GM23338 (cell line): ENCODE results near the gene RWDD1. TPM values are rescaled to one million over a fixed set of nuclear protein-coding genes. Genes with fewer than 3 reads are reported as not detected.

Experiments
- ATAC-seq: fragments of 200-7000 bp; cut with Tn5 transposase; 3 replicates; pipeline ENCODE4 v1.9.1; 2020
- DNase-seq: peaks from one replicate; pipeline ENCODE4 v3.0.0-alpha.2; 2015; ENCODE audit warnings: low spot score
- H2AFZ ChIP-seq: fragments of 200-600 bp; sonication (generic); 2 replicates; pipeline ENCODE4 v1.8.0; 2016; ENCODE audit warnings: antibody characterized with exemption, mild to moderate bottlenecking, moderate library complexity
- H3F3A ChIP-seq: fragments of 200-600 bp; sonication (generic); replicated peaks from 2 replicates; pipeline ENCODE4 v1.8.0; 2017; ENCODE audit warnings: antibody characterized with exemption, mixed run types, low read depth
- H3K27ac ChIP-seq: fragments of 200-600 bp; sonication (generic); 2 replicates; pipeline ENCODE4 v1.6.1; 2016; ENCODE audit warnings: low read depth
- H3K27me3 ChIP-seq: fragments of 200-600 bp; sonication (generic); 2 replicates; pipeline ENCODE4 v1.8.0; 2016; ENCODE audit warnings: mild to moderate bottlenecking, mixed run types, moderate library complexity; ENCODE audit not compliant: insufficient read depth
- H3K36me3 ChIP-seq: fragments of 200-600 bp; sonication (generic); 2 replicates; pipeline ENCODE4 v1.8.0; 2016; ENCODE audit warnings: mild to moderate bottlenecking; ENCODE audit not compliant: insufficient read depth
- H3K4me1 ChIP-seq: fragments of 200-600 bp; sonication (generic); 2 replicates; pipeline ENCODE4 v1.8.0; 2016; ENCODE audit warnings: mild to moderate bottlenecking, moderate library complexity; ENCODE audit not compliant: insufficient read depth
- H3K4me2 ChIP-seq: fragments of 200-600 bp; sonication (generic); 2 replicates; pipeline ENCODE4 v1.7.1; 2017; ENCODE audit warnings: mixed run types
- H3K4me3 ChIP-seq: fragments of 200-600 bp; sonication (generic); 2 replicates; pipeline ENCODE4 v1.6.1; 2016; ENCODE audit warnings: mixed run types
- H3K79me2 ChIP-seq: fragments of 200-600 bp; sonication (generic); replicated peaks from 2 replicates; pipeline ENCODE4 v1.8.0; 2017; ENCODE audit warnings: mild to moderate bottlenecking; ENCODE audit not compliant: insufficient read depth
- H3K9me2 ChIP-seq: fragments of 200-600 bp; sonication (generic); 2 replicates; pipeline ENCODE4 v1.8.0; 2017; ENCODE audit not compliant: insufficient read depth
- H4K20me1 ChIP-seq: fragments of 200-600 bp; sonication (generic); replicated peaks from 2 replicates; pipeline ENCODE4 v1.8.0; 2017; ENCODE audit warnings: mild to moderate bottlenecking; ENCODE audit not compliant: insufficient read depth
- H3K27ac Mint-ChIP-seq: 2 replicates; pipeline ENCODE4 v1.8.0; 2020; ENCODE audit warnings: inconsistent platforms, mild to moderate bottlenecking, moderate library complexity, mixed read lengths
- H3K27me3 Mint-ChIP-seq: 3 replicates; pipeline ENCODE4 v1.8.0; 2022; ENCODE audit warnings: low read depth, mild to moderate bottlenecking, moderate library complexity, mixed read lengths, inconsistent platforms; ENCODE audit not compliant: insufficient read depth, poor library complexity
- H3K36me3 Mint-ChIP-seq: 3 replicates; pipeline ENCODE4 v1.8.0; 2021; ENCODE audit warnings: low read depth, mild to moderate bottlenecking, inconsistent platforms, moderate library complexity, mixed read lengths
- H3K4me1 Mint-ChIP-seq: 3 replicates; pipeline ENCODE4 v1.8.0; 2020; ENCODE audit warnings: mild to moderate bottlenecking, inconsistent platforms, mixed read lengths
- H3K4me3 Mint-ChIP-seq: 3 replicates; pipeline ENCODE4 v1.8.0; 2021; ENCODE audit warnings: moderate library complexity, mild to moderate bottlenecking, inconsistent platforms, mixed read lengths
- H3K9me3 Mint-ChIP-seq: 3 replicates; pipeline ENCODE4 v1.8.0; 2020; ENCODE audit warnings: moderate library complexity, mild to moderate bottlenecking, inconsistent platforms, mixed read lengths
- CREB1 ChIP-seq: fragments of 250-450 bp; sonication (Bioruptor Pico); IDR thresholded peaks from 2 replicates; pipeline ENCODE4 v1.5.0; 2020; ENCODE audit warnings: low read depth, mild to moderate bottlenecking, moderate library complexity
- CTCF ChIP-seq, 2 experiments: fragments of 200-600 bp in 1 of 2; sonication (generic) in 1 of 2; conservative IDR thresholded peaks; 2 replicates each; pipeline versions ENCODE4 v1.5.1 to v1.6.1; 2016 to 2017; ENCODE audit warnings: antibody characterized with exemption in 2 of 2, low read depth in 2 of 2, mild to moderate bottlenecking in 2 of 2, moderate library complexity in 1 of 2
- ETS1 ChIP-seq: IDR thresholded peaks from 2 replicates; pipeline ENCODE4 v1.6.1; 2016; ENCODE audit warnings: antibody characterized with exemption
- EZH2 ChIP-seq: fragments of 200-600 bp; sonication (generic); IDR thresholded peaks from one replicate; pipeline ENCODE4 v1.8.0; 2017; ENCODE audit warnings: antibody characterized with exemption, mild to moderate bottlenecking, low read depth; ENCODE audit not compliant: unreplicated experiment
- EZH2phosphoT487 ChIP-seq: fragments of 200-600 bp; sonication (generic); IDR thresholded peaks from one replicate; pipeline ENCODE4 v1.8.1; 2018; ENCODE audit warnings: antibody characterized with exemption; ENCODE audit not compliant: unreplicated experiment
- JUNB ChIP-seq: IDR thresholded peaks from one replicate; pipeline ENCODE4 v1.6.1; 2016; ENCODE audit warnings: antibody characterized with exemption; ENCODE audit not compliant: unreplicated experiment
- NANOG ChIP-seq: IDR thresholded peaks from 2 replicates; pipeline ENCODE4 v1.6.1; 2016; ENCODE audit warnings: antibody characterized with exemption, borderline replicate concordance
- POLR2AphosphoS5 ChIP-seq: IDR thresholded peaks from 2 replicates; pipeline ENCODE4 v1.6.1; 2016; ENCODE audit warnings: antibody characterized with exemption, low read depth
- REST ChIP-seq: IDR thresholded peaks from one replicate; pipeline ENCODE4 v1.6.1; 2018; ENCODE audit warnings: antibody characterized with exemption; ENCODE audit not compliant: unreplicated experiment
- STAT1 ChIP-seq: IDR thresholded peaks from one replicate; pipeline ENCODE4 v1.6.1; 2016; ENCODE audit warnings: antibody characterized with exemption; ENCODE audit not compliant: unreplicated experiment
- ZNF114 ChIP-seq: fragments of 250-450 bp; sonication (Bioruptor Pico); IDR thresholded peaks from 2 replicates; pipeline ENCODE4 v1.5.0; 2020; ENCODE audit warnings: mild to moderate bottlenecking, moderate library complexity
- ZNF331 ChIP-seq: fragments of 250-450 bp; sonication (Bioruptor Pico); IDR thresholded peaks from 2 replicates; pipeline ENCODE4 v1.5.0; 2020; ENCODE audit warnings: low read depth, mild to moderate bottlenecking, moderate library complexity
- ZNF462 ChIP-seq: fragments of 250-450 bp; sonication (Bioruptor Pico); IDR thresholded peaks from 2 replicates; pipeline ENCODE4 v1.5.0; 2020; ENCODE audit warnings: mild to moderate bottlenecking, moderate library complexity
- polyA plus RNA-seq: library from polyadenylated mRNA; unstranded; fragments of >200 nt; fragmentation: Nextera tagmentation; extraction: Ambion mirVana; gene quantifications from 2 replicates; pipeline ENCODE4 v1.2.1, GENCODE V29; 2016
- total RNA-seq: library from RNA; depleted of rRNA; stranded (reverse); fragments of >200 nt; shearing (Covaris generic); gene quantifications from 2 replicates; pipeline ENCODE4 v1.2.3, GENCODE V29; 2014

Gene RWDD1
- total and polyA plus RNA-seq, 2 experiments from 2014 or later: 20.2 to 171 TPM

- Histone ChIP-seq H3K27me3 (no peaks in the 10 kb centered on the region), H3K36me3 (no peaks in the 10 kb centered on the region), H3K4me3 (no peak overlapping the region), H3F3A (no peaks in the 10 kb centered on the region), H3K79me2 (no peaks in the 10 kb centered on the region), H4K20me1 (no peaks in the 10 kb centered on the region), H3K9me2 (no peaks in the 10 kb centered on the region), H3K4me1 (no peaks in the 10 kb centered on the region), H3K4me2 (no peak overlapping the region), H3K27ac (no peak overlapping the region), H2AFZ (no peak overlapping the region)
- Mint-ChIP-seq H3K27ac (no peak overlapping the region), H3K4me1 (no peaks in the 10 kb centered on the region), H3K4me3 (no peak overlapping the region), H3K9me3 (no peaks in the 10 kb centered on the region), H3K36me3 (no peaks in the 10 kb centered on the region), H3K27me3 (no peaks in the 10 kb centered on the region)
- no peak for DNase-seq
- ATAC-seq: no peak
- no peak for TF ChIP-seq EZH2
- no peak for TF ChIP-seq ZNF331 (CRISPR knock-in tag)
- no peak for TF ChIP-seq ZNF462
- TF ChIP-seq CTCF (conservative IDR thresholded peaks at IDR 0.05; ENCODE audit: low read depth in 2 of 2): no peak
- TF ChIP-seq NANOG: no peak
- no peak for TF ChIP-seq EZH2phosphoT487
- no peak for TF ChIP-seq STAT1
- no peak for TF ChIP-seq ZNF114
- TF ChIP-seq CREB1 (CRISPR knock-in tag): no peak
- no peak for TF ChIP-seq REST
- TF ChIP-seq JUNB: no peak
- no peak for TF ChIP-seq ETS1
- TF ChIP-seq POLR2AphosphoS5: no peak
Observed at GRCh38 chr6:116625872-116626271, 54.6 kb downstream of the RWDD1 start.
